ENCODE measurements around the gene LSMEM2.
A peak's percentile ranks its signal among the peaks of the same experiment; 100 is the strongest.

The LSMEM2 gene

GRCh38 chr3:50324351-50325112 is 45.6 kb downstream of the LSMEM2 start:
- DNase-seq, result no peak

- DNase-seq, result no peak
These were observed 46.2 kb downstream of the LSMEM2 start for GRCh38 chr3:50325113-50325480.

- DNase-seq, result no peak
These were observed 46.8 kb downstream of the LSMEM2 start for GRCh38 chr3:50325497-50326181.

GRCh38 chr3:50326182-50326541 is 47.3 kb downstream of the LSMEM2 start:
- DNase-seq, result no peak

- DNase-seq, result no peak
These were observed 48.2 kb downstream of the LSMEM2 start for GRCh38 chr3:50327129-50327528.

GRCh38 chr3:50327943-50328691 is 49.2 kb downstream of the LSMEM2 start, which contains the start of gene TUSC2:
Gene TUSC2, minus strand, starts transcription at chr3:50328223. Its CDS starts 124 bp downstream, at chr3:50328099.
- peak; percentile 86 for DNase-seq

- DNase-seq, result no peak
These were observed 51.4 kb downstream of the LSMEM2 start for GRCh38 chr3:50330330-50330729.

- DNase-seq, result no peak
These were observed 52.5 kb downstream of the LSMEM2 start for GRCh38 chr3:50331364-50331907.

- no peak for DNase-seq
These were observed 54.9 kb downstream of the LSMEM2 start for GRCh38 chr3:50333744-50334328.

- DNase-seq, result no peak
These were observed 55.6 kb downstream of the LSMEM2 start for GRCh38 chr3:50334339-50335075.

GRCh38 chr3:50336452-50337174 is 57.7 kb downstream of the LSMEM2 start:
- DNase-seq, result no peak

- DNase-seq, result peak; percentile 97
These were observed 58.4 kb downstream of the LSMEM2 start for GRCh38 chr3:50337175-50337861.
